Muscle layer of colon (tissue), 2 donors: Measurements from ENCODE around the gene SYP.
"Not testable (repeated sequence)": the region's sequence is repeated elsewhere in the genome, so short reads cannot be mapped to it uniquely, and the experiment has no call there.

Source experiments
- H3K27ac ChIP-seq: one replicate; pipeline ENCODE4 v1.7.0; 2013; ENCODE audit warnings: low read depth, mild to moderate bottlenecking, low read length, moderate library complexity
- H3K27me3 ChIP-seq, 2 donors: one replicate each; pipeline ENCODE4 v1.7.0; 2013; ENCODE audit warnings: low read length in 2 of 2, mild to moderate bottlenecking in 2 of 2; ENCODE audit not compliant: insufficient read depth in 2 of 2, control insufficient read depth in 1 of 2
- H3K36me3 ChIP-seq: one replicate; pipeline ENCODE4 v1.7.0; 2013; ENCODE audit warnings: mild to moderate bottlenecking, low read length; ENCODE audit not compliant: insufficient read depth
- H3K4me1 ChIP-seq: one replicate; pipeline ENCODE4 v1.7.0; 2013; ENCODE audit warnings: mild to moderate bottlenecking, low read length; ENCODE audit not compliant: insufficient read depth
- H3K4me3 ChIP-seq, 2 donors: one replicate each; pipeline ENCODE4 v1.7.0; 2013; ENCODE audit warnings: low read length in 2 of 2, low read depth in 1 of 2, mild to moderate bottlenecking in 1 of 2, moderate library complexity in 1 of 2
- H3K9ac ChIP-seq: one replicate; pipeline ENCODE4 v1.7.0; 2013; ENCODE audit warnings: low read length
- H3K9me3 ChIP-seq: one replicate; pipeline ENCODE4 v1.7.0; 2013; ENCODE audit warnings: mild to moderate bottlenecking, low read length
- donor health status: abdominal sarcoma.
- donor health status: Adenocarcinoma of cecum.

SYP gene

DNA sequence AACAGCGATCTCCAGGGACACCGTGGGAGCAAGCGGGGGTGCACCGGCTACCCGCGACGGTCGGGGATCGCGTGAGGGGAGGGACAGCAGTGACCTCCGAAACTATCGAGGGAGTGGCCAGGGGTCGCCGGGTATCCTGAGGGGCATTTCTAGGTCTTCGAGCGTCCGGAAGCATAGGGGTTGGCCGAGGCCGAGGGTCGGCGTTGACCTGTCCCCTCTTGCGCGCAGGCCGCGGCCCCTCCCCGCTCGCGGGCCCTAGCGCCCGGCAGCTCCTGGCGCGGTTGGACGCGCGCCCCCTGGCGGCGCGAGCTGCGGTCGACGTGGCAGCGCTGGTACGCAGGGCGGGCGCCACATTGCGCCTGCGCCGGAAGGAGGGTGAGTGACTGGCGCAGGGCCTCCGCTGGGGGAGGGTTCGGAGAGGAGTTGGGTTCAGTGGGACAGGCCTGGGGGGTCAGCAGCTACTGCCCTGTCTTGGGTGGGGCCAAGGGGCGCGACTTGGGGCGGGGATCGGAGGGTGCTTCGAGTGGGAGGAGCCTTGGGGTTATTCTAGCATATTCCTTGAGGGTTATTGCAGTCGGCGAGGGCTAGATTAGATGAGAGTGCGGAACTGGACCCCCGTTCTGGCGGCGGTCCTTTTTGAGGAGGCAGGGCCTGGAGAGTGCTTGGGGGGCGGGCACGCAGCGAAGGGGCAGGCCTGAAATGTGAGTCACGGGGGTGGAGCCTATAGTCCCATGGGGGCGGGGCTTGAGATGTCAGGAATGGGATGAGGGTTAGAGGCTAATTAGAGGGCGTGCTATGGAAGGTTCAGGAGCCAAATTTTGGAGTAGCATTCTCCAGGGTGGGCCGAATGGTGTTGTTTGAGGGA lies 36.2 kb downstream of the SYP start:
- no peaks in the 10 kb centered on the region for H3K9me3 ChIP-seq
- no peaks in the 10 kb centered on the region for H3K36me3 ChIP-seq
- H3K9ac ChIP-seq, result no peak overlapping the region
- H3K4me1 ChIP-seq, result peaks cover 14% of the 10 kb centered on the region
- H3K27me3 ChIP-seq, result no peaks in the 10 kb centered on the region
- peak overlapping the region; percentile 88 for H3K27ac ChIP-seq
- H3K4me3 ChIP-seq, result peak overlapping the region; percentile 32 to 38

DNA sequence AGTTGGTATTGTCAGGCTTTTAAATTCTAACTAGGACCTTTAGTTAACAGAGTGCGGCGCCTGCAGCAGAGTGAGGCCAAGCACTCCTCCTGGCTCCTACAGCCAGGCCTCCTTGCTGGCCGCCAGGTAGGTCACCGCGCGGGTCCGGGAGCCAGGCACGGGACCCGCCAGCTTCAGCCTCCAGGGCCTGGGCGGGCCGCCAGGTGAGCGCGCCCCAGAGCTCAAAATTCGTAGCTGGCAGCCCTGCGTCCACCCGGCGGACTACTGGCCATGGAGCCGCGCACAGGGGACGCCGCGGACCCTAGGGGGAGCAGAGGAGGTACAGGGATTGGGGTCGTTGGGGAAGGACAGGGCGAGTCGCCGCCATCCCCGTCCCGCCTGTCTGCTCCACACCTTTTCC lies 37.4 kb downstream of the SYP start, which contains the start of gene MAGIX:
MAGIX (plus strand) TSS at position 139 of the 400 bp plus-strand sequence; CDS start at position 271, 132 bp downstream.
- peak within 1 kb of the TSS; percentile 58 for H3K27ac ChIP-seq
- H3K9ac ChIP-seq, result no peak within 1 kb of the TSS
- H3K27me3 ChIP-seq, result no peaks in the 10 kb centered on the region
- no peaks in the 10 kb centered on the region for H3K36me3 ChIP-seq
- peaks cover 14% of the 10 kb centered on the region for H3K4me1 ChIP-seq
- H3K9me3 ChIP-seq, result no peaks in the 10 kb centered on the region
- peak within 1 kb of the TSS; percentile 27 to 38 for H3K4me3 ChIP-seq

DNA sequence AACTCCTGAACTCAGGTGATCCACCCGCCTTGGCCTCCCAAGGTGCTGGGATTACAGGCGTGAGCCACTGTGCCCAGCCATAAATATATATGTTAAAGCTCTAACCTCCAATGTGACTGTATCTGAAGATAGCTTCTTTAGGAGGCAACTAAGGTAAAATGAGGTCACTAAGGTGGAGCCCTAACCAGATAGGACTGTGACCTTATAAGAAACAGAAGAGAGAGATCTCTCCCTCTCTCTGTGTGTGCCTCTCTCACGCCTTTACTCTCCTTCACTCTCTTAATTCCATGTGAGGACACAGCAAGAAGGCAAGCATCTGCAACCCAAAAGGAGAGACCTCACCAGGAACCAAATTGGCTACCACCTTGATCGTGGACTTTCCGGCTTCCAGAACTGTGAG lies 38.4 kb downstream of the SYP start:
- Histone ChIP-seq H3K27ac (no peak overlapping the region), H3K27me3 (no peaks in the 10 kb centered on the region)

DNA sequence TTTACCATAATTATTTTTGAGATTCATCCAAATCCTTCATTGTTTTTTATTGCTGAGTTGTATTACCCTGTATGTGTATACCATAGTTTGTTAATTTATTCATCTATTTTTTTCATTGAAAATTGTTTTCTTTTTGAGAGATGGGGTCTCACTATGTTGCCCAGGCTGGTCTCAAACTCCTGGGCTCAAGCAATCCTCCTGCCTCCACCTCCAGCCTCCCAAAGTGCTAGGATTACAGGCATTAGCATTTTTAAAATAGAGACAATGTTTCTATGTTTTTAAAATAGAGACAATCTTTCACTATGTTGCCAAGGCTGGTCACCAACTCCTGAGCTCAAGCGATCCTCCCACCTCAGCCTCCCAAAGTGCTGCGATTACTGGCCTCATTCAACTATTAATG lies 39.1 kb downstream of the SYP start:
- Histone ChIP-seq H3K36me3 (no peaks in the 10 kb centered on the region), H3K27ac (no peak overlapping the region), H3K9me3 (no peaks in the 10 kb centered on the region), H3K4me3 (no peak overlapping the region), H3K9ac (no peak overlapping the region), H3K27me3 (no peaks in the 10 kb centered on the region), H3K4me1 (peaks cover 14% of the 10 kb centered on the region)

More for the DNA sequence above, 38.4 kb downstream of the SYP start:
- no peak overlapping the region for H3K9ac ChIP-seq
- no peaks in the 10 kb centered on the region for H3K9me3 ChIP-seq
- no peaks in the 10 kb centered on the region for H3K36me3 ChIP-seq
- H3K4me1 ChIP-seq, result peaks cover 14% of the 10 kb centered on the region
- H3K4me3 ChIP-seq, result no peak overlapping the region

DNA sequence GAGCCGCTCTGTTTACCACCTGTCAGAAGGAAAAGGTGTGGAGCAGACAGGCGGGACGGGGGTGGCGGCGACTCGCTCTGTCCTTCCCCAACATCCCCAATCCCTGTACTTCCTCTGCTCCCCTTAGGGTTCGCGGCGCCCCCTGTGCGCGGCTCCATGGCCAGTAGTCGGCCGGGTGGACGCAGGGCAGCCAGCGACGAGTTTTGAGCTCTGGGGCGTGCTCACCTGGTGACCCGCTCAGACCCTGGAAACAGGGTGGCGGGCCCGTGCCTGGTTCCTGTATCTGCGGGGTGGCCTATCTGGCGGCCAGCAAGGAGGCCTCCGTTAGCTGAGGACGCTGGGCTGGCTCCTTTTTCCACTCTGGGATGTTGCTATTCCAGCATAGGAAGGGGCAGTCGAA lies 42.8 kb downstream of the SYP start:
- no peaks in the 10 kb centered on the region for H3K36me3 ChIP-seq
- H3K4me3 ChIP-seq, result no peak overlapping the region
- H3K27me3 ChIP-seq, result no peaks in the 10 kb centered on the region
- no peaks in the 10 kb centered on the region for H3K9me3 ChIP-seq
- H3K27ac ChIP-seq, result no peak overlapping the region
- no peak overlapping the region for H3K9ac ChIP-seq
- H3K4me1 ChIP-seq, result no peaks in the 10 kb centered on the region

DNA sequence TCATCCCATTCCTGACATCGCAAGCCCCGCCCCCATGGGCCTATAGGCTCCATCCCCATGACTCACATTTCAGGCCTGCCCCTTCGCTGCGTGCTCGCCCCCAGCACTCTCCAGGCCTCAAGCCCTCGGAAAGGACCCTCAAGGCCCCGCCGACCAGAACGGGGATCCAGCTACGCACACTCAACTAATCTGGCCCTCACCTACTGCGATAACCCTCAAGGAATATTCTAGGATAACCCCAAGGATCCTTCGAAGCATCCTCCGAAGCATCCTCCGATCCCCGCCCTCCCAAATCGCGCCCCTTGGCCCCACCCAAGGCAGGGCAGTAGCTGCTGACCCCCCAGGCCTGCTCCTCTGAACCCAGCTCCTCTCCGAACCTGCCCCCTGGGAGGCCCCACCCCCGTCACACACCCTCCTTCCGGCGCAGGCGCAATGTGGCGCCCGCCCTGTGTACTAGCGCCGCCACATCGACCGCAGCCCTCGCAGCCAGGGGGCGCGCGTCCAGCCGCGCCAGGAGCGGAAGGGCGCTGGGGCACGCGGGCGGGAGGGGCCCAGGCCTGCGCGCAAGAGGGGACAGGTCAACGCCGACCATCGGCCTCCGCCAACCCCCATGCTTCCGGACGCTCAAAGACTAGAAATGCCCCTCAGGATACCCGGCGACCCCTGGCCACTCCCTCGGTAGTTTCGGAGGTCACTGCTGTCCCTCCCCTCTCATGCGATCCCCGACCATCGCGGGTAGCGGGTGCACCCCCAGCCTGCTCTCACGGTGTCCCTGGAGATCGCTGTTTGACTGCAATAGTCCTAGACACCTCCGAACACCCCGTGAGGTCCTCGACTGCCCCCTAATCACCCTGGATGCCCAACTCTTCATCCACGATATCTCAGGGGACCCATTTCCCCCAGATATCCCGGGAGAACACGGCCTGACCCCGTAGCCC lies 43.8 kb downstream of the SYP start:
- no peaks in the 10 kb centered on the region for H3K4me1 ChIP-seq
- peak overlapping the region; percentile 11 to 53 for H3K4me3 ChIP-seq
- no peak overlapping the region for H3K9ac ChIP-seq
- H3K27ac ChIP-seq, result peak overlapping the region; percentile 74
- H3K9me3 ChIP-seq, result no peaks in the 10 kb centered on the region
- no peaks in the 10 kb centered on the region for H3K36me3 ChIP-seq
- no peaks in the 10 kb centered on the region for H3K27me3 ChIP-seq

DNA sequence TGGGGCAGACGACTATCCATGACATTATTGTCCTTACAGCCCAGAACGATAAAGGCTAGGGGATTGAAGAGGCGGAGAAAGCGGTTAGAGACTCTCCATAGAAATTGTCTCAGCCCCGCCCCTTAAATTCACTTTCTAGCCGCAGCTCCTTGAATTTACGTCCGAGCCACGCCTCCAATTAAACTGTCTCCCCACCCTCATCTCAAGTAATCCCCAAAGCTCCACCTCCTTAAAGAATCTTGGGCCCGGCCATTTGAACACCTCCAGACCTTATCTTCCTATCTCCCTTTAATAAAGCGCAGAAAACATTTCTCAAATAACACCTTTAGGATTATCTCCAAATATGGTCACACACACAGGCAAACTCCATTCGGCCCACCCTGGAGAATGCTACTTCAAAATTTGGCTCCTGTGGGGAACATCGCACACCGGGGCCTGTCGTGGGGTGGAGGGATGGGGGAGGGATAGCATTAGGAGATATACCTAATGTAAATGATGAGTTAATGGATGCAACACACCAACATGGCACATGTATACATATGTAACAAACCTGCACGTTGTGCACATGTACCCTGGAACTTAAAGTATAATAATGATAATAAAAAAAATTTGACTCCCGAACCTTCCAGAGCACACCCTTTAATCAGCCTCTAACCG lies 44.6 kb downstream of the SYP start:
- no peaks in the 10 kb centered on the region for H3K9me3 ChIP-seq
- H3K27me3 ChIP-seq, result no peaks in the 10 kb centered on the region
- no peaks in the 10 kb centered on the region for H3K36me3 ChIP-seq
- peak overlapping the region; percentile 74 for H3K27ac ChIP-seq
- H3K9ac ChIP-seq, result no peak overlapping the region
- peak overlapping the region; percentile 33 to 49 for H3K4me3 ChIP-seq
- H3K4me1 ChIP-seq, result no peaks in the 10 kb centered on the region

DNA sequence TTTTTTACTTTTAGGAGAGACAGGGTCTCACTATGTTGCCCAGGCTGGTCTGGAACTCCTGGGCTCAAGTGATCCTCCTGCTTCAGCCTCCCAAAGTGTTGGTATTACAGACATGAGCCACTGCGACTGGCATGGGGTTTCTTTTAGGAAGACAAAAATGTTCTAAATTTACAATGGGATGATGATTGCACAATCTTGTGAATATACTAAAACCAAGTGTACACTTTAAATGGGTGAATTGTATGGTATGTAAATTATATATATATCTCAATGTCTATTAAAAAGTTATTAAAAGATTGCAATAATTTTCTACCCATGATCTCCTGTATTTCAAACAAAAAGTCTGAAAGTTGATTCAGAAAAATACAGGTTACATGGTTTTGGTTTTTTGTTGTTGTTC lies 46.5 kb downstream of the SYP start:
- H3K27ac ChIP-seq, result no peak overlapping the region
- no peak overlapping the region for H3K9ac ChIP-seq
- no peaks in the 10 kb centered on the region for H3K36me3 ChIP-seq
- H3K27me3 ChIP-seq, result no peaks in the 10 kb centered on the region
- H3K4me1 ChIP-seq, result no peaks in the 10 kb centered on the region
- H3K4me3 ChIP-seq, result no peak overlapping the region
- H3K9me3 ChIP-seq, result no peaks in the 10 kb centered on the region

DNA sequence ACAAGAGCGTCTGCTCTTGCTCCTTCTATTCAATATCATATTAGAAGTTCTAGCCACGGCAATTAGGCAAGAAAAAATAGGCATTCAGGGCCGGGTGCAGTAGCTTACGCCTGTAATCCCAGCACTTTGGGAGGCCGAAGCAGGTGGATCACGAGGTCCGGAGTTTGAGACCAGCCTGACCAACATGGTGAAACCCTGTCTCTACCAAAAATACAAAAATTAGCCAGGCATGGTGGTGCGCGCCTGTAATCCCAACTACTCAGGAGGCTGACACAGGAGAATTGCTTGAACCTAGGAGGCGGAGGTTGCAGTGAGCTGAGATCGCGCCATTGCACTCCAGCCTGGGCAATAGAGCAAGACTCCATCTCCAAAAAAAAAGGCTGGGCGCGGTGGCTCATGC lies 50.7 kb downstream of the SYP start:
- H3K27ac ChIP-seq, H3K9ac ChIP-seq: not testable (repeated sequence)

DNA sequence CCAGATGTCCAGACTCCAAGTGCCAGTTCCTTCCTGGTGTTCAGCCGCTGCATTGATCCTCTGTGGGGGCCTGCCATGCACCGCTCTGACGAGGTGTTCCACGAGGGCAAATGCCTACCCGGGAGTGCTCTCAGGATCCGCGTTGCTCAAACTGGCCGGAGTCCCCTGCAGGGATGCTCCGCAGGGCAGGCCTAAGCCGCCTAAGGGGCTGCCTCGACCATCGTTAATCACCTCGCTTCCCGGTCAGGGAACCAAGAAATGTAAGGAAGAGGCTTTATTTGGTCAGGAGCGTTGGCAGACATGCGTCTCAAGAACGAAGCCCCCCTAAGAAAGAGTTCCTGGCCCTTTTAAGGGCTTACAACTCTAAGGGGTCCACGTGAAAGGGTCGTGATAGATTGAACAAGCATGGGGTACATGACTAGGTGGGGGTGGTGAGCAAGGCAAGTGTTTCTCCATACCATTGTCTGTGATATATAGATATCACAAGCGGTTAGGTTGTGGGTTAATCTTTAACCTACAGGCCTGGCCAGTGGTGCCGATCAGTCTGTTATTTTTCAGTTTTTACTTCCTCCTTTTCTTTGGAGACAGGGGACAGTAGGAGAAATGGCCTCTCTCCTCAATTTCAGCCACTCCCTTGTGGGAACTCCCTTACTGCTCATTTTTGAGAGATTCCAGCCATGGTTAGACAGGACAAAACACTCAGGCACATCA lies 51.4 kb downstream of the SYP start:
- H3K4me1 ChIP-seq, H3K27ac ChIP-seq: not testable (repeated sequence)

More for the DNA sequence above, 50.7 kb downstream of the SYP start:
- H3K4me1 ChIP-seq, H3K4me3 ChIP-seq, H3K27me3 ChIP-seq, H3K36me3 ChIP-seq, H3K9me3 ChIP-seq: not testable (repeated sequence)

More for the DNA sequence above, 51.4 kb downstream of the SYP start:
- not testable (repeated sequence) for H3K9me3 ChIP-seq, H3K36me3 ChIP-seq, H3K4me3 ChIP-seq, H3K9ac ChIP-seq, H3K27me3 ChIP-seq
